ENCODE data around the gene MRTFA.

GRCh38 chr22:40391417-40391816, 245.1 kb downstream of the MRTFA start:
- TF ChIP-seq POLR2A (IDR thresholded peaks at IDR 0.05) (no peak), CTCF (IDR thresholded peaks at IDR 0.05) (no peak)
